WTC11 (cell line): ENCODE data around the gene MAML3. TPM values are rescaled to one million over a fixed set of nuclear protein-coding genes. Genes with fewer than 3 reads are reported as not detected.

ENCODE experiments used
- ATAC-seq: fragments of 200-7000 bp; cut with Tn5 transposase; 2 replicates; pipeline ENCODE4 v1.10.0; 2021; ENCODE audit warnings: mild to moderate bottlenecking, moderate library complexity
- CTCF ChIA-PET: fragments of 300-600 bp; sonication (Branson Sonifier 250); formaldehyde crosslinking; loops from one replicate; lab custom pipeline; 2021; ENCODE audit warnings: antibody characterized with exemption; lab: Charles Lee
- POLR2A ChIA-PET: fragments of 350-600 bp; sonication (Branson Sonifier 250); formaldehyde crosslinking; loops from one replicate; lab custom pipeline; 2021; ENCODE audit warnings: antibody characterized with exemption; lab: Charles Lee
- DNase-seq: peaks from one replicate; pipeline ENCODE4 v3.0.0; 2021; ENCODE audit warnings: low spot score
- H3K27ac Mint-ChIP-seq: 2 replicates; pipeline ENCODE4 v1.8.0; 2021; ENCODE audit warnings: mixed read lengths
- H3K27me3 Mint-ChIP-seq: 2 replicates; pipeline ENCODE4 v1.8.0; 2021; ENCODE audit warnings: low read depth, mild to moderate bottlenecking, moderate library complexity, mixed read lengths
- H3K36me3 Mint-ChIP-seq: 2 replicates; pipeline ENCODE4 v1.8.0; 2021; ENCODE audit warnings: mixed read lengths
- H3K4me1 Mint-ChIP-seq: 2 replicates; pipeline ENCODE4 v1.8.0; 2022; ENCODE audit warnings: mixed read lengths
- H3K4me3 Mint-ChIP-seq: 2 replicates; pipeline ENCODE4 v1.8.0; 2021; ENCODE audit warnings: mild to moderate bottlenecking, moderate library complexity, mixed read lengths
- H3K9me3 Mint-ChIP-seq: 2 replicates; pipeline ENCODE4 v1.8.0; 2021; ENCODE audit warnings: mixed read lengths
- ATF1 ChIP-seq: sonication (generic); formaldehyde crosslinking; IDR thresholded peaks from 2 replicates; pipeline ENCODE4 v1.8.1; 2023; ENCODE audit warnings: mild to moderate bottlenecking, moderate library complexity, missing genetic modification reagents
- CDX4 ChIP-seq: fragments of 250-450 bp; sonication (Bioruptor Pico); IDR thresholded peaks from 2 replicates; pipeline ENCODE4 v1.9.0; 2021; ENCODE audit warnings: moderate library complexity, mild to moderate bottlenecking, inconsistent platforms, borderline replicate concordance
- EMX1 ChIP-seq: fragments of 250-450 bp; sonication (Bioruptor Pico); IDR thresholded peaks from 2 replicates; pipeline ENCODE4 v1.8.0; 2021; ENCODE audit warnings: mild to moderate bottlenecking
- ERG ChIP-seq: fragments of 250-450 bp; sonication (Bioruptor Pico); IDR thresholded peaks from 2 replicates; pipeline ENCODE4 v1.8.0; 2021; ENCODE audit warnings: mild to moderate bottlenecking
- ETV6 ChIP-seq: sonication (generic); formaldehyde crosslinking; IDR thresholded peaks from 2 replicates; pipeline ENCODE4 v1.8.1; 2022; ENCODE audit warnings: mild to moderate bottlenecking, missing genetic modification reagents
- FOXJ3 ChIP-seq: sonication (generic); formaldehyde crosslinking; IDR thresholded peaks from 2 replicates; pipeline ENCODE4 v1.9.0; 2021; ENCODE audit warnings: missing genetic modification reagents, mild to moderate bottlenecking, borderline replicate concordance
- GTF2I ChIP-seq: fragments of 250-450 bp; sonication (Bioruptor Pico); conservative IDR thresholded peaks from 2 replicates; pipeline ENCODE4 v1.4.0; 2021; ENCODE audit warnings: mild to moderate bottlenecking
- HMGXB4 ChIP-seq: sonication (generic); formaldehyde crosslinking; IDR thresholded peaks from 2 replicates; pipeline ENCODE4 v1.8.1; 2023; ENCODE audit warnings: mild to moderate bottlenecking, moderate library complexity, missing genetic modification reagents
- IRF2 ChIP-seq: sonication (generic); formaldehyde crosslinking; IDR thresholded peaks from 2 replicates; pipeline ENCODE4 v1.8.0; 2022; ENCODE audit warnings: low read depth, missing genetic modification reagents, borderline replicate concordance
- JAZF1 ChIP-seq: fragments of 250-450 bp; sonication (Bioruptor Pico); IDR thresholded peaks from 2 replicates; pipeline ENCODE4 v1.9.0; 2021; ENCODE audit warnings: moderate library complexity, mild to moderate bottlenecking, inconsistent platforms
- NFATC4 ChIP-seq: fragments of 250-450 bp; sonication (Bioruptor Pico); IDR thresholded peaks from 2 replicates; pipeline ENCODE4 v1.9.0; 2021; ENCODE audit warnings: mild to moderate bottlenecking
- NR1H2 ChIP-seq: sonication (generic); formaldehyde crosslinking; IDR thresholded peaks from 2 replicates; pipeline ENCODE4 v1.9.0; 2021; ENCODE audit warnings: mild to moderate bottlenecking, moderate library complexity, missing genetic modification reagents
- SMAD3 ChIP-seq: sonication (generic); formaldehyde crosslinking; IDR thresholded peaks from 2 replicates; pipeline ENCODE4 v1.8.0; 2022; ENCODE audit warnings: missing genetic modification reagents, mild to moderate bottlenecking, borderline replicate concordance
- SP1 ChIP-seq: sonication (generic); formaldehyde crosslinking; conservative IDR thresholded peaks from 2 replicates; pipeline ENCODE4 v1.8.1; 2022; ENCODE audit warnings: missing genetic modification reagents
- STAT6 ChIP-seq: sonication (generic); formaldehyde crosslinking; conservative IDR thresholded peaks from 2 replicates; pipeline ENCODE4 v1.8.1; 2023; ENCODE audit warnings: mild to moderate bottlenecking, low read depth, missing genetic modification reagents, moderate library complexity
- TP53 ChIP-seq: sonication (generic); formaldehyde crosslinking; IDR thresholded peaks from 2 replicates; pipeline ENCODE4 v1.8.1; 2023; ENCODE audit warnings: mild to moderate bottlenecking, missing genetic modification reagents
- ZSCAN18 ChIP-seq: fragments of 250-450 bp; sonication (Bioruptor Pico); IDR thresholded peaks from 2 replicates; pipeline ENCODE4 v2.1.2; 2022; ENCODE audit warnings: mild to moderate bottlenecking, moderate library complexity
- total RNA-seq: library from RNA; stranded (reverse); gene quantifications from 3 replicates; pipeline ENCODE4 v1.2.3, GENCODE V29; 2021
- TF ChIP-seq, protein P1 (sequence below): sonication (generic); formaldehyde crosslinking; IDR thresholded peaks from 2 replicates; pipeline ENCODE4 v1.8.1; 2022; ENCODE audit warnings: low read depth, mild to moderate bottlenecking, moderate library complexity, missing genetic modification reagents, borderline replicate concordance
- TF ChIP-seq, protein P2 (sequence below): sonication (generic); formaldehyde crosslinking; IDR thresholded peaks from 2 replicates; pipeline ENCODE4 v1.8.1; 2023; ENCODE audit warnings: mild to moderate bottlenecking, missing genetic modification reagents, moderate library complexity
- TF ChIP-seq, protein P3 (sequence below): sonication (generic); formaldehyde crosslinking; IDR thresholded peaks from 2 replicates; pipeline ENCODE4 v1.8.1; 2022; ENCODE audit warnings: low read depth, missing genetic modification reagents, borderline replicate concordance

MAML3 gene
- total RNA-seq, 1 experiment from 2014 or later: 7.4 TPM

GRCh38 chr4:139694522-139695107 lies 459.4 kb downstream of the MAML3 start (continued):
- TF ChIP-seq CDX4 (no peak), HMGXB4 (no peak), ETV6 (no peak), NFATC4 (no peak), FOXJ3 (CRISPR knock-in tag) (no peak), GTF2I (no peak)
- TF ChIP-seq, protein P1, sequence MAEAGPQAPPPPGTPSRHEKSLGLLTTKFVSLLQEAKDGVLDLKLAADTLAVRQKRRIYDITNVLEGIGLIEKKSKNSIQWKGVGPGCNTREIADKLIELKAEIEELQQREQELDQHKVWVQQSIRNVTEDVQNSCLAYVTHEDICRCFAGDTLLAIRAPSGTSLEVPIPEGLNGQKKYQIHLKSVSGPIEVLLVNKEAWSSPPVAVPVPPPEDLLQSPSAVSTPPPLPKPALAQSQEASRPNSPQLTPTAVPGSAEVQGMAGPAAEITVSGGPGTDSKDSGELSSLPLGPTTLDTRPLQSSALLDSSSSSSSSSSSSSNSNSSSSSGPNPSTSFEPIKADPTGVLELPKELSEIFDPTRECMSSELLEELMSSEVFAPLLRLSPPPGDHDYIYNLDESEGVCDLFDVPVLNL (CRISPR knock-in tag): no peak
- TF ChIP-seq, protein P2, sequence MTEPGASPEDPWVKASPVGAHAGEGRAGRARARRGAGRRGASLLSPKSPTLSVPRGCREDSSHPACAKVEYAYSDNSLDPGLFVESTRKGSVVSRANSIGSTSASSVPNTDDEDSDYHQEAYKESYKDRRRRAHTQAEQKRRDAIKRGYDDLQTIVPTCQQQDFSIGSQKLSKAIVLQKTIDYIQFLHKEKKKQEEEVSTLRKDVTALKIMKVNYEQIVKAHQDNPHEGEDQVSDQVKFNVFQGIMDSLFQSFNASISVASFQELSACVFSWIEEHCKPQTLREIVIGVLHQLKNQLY (CRISPR knock-in tag): no peak

DNA sequence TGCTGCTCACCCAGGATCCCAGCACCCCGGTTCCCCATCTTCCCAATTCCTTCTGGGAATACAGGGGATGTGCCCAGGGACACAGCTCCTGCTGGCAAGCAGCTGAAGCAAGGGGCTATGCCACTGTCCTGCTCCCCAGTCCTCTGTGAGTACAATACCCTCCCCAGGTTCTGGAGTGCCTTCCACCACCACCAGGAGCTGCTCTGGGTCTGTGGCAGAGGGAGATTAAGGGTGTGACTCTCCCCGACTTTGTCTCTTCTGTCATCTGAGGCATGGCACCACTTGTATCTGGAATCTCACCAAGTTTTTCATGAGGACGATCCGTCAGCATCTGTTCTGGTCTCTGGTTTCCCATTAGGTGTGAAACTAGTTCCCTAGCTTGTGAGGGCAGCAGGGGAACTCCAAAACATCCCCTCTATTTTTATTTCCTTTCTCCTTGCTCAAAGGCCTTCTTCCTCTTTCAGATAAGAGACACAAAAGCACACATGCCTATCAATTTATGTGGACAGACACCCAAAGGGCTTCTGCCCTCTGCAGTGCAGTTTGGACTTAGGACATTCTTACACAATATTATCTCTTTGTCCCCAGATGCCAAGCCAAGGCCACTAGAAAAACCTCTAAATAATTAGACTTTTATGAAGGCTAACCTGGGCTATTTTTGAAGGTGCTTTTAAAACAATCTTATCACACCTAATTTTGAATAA lies 461.5 kb downstream of the MAML3 start:
- ChIA-PET CTCF (interaction anchor here (0.7 to 2.4 kb wide), 7 partner anchors 12 to 634 kb away, joined by 3 to 10 read pairs (median 4); partner anchors contain the start of gene MGST2), POLR2A (interaction anchor here (0.7 to 1.0 kb wide), 2 partner anchors 28 to 516 kb away, joined by 3 to 7 read pairs; partner anchors contain the start of gene ELF2)
- DNase-seq (peak; percentile 26), ATAC-seq (peak; percentile 86)
- TF ChIP-seq IRF2 (CRISPR knock-in tag) (no peak), EMX1 (CRISPR knock-in tag) (no peak), SP1 (CRISPR knock-in tag) (no peak)
- no peaks in the 10 kb centered on the region for H3K36me3 Mint-ChIP-seq
- H3K4me1 Mint-ChIP-seq: no peaks in the 10 kb centered on the region
- no peaks in the 10 kb centered on the region for H3K27me3 Mint-ChIP-seq
- H3K4me3 Mint-ChIP-seq: no peak overlapping the region
- no peak overlapping the region for H3K27ac Mint-ChIP-seq
- no peaks in the 10 kb centered on the region for H3K9me3 Mint-ChIP-seq

- Mint-ChIP-seq H3K36me3 (no peaks in the 10 kb centered on the region), H3K9me3 (no peaks in the 10 kb centered on the region), H3K4me1 (no peaks in the 10 kb centered on the region), H3K27me3 (peaks cover 2% of the 10 kb centered on the region; the same call in 1 of the 2 replicates), H3K4me3 (no peak overlapping the region), H3K27ac (no peak overlapping the region)
- CTCF ChIA-PET: interaction anchor here (1.3 to 2.4 kb wide), 2 partner anchors 25 to 71 kb away, joined by 3 to 8 read pairs; partner anchors contain the start of gene MGST2
- POLR2A ChIA-PET: no interaction called here
- ATAC-seq (no peak), DNase-seq (no peak)
- TF ChIP-seq ERG (CRISPR knock-in tag) (no peak), ZSCAN18 (CRISPR knock-in tag) (no peak), STAT6 (CRISPR knock-in tag) (no peak), NR1H2 (CRISPR knock-in tag) (no peak), ATF1 (CRISPR knock-in tag) (no peak), CDX4 (no peak), JAZF1 (no peak), SMAD3 (CRISPR knock-in tag) (no peak), TP53 (CRISPR knock-in tag) (no peak)
- TF ChIP-seq, protein P3, sequence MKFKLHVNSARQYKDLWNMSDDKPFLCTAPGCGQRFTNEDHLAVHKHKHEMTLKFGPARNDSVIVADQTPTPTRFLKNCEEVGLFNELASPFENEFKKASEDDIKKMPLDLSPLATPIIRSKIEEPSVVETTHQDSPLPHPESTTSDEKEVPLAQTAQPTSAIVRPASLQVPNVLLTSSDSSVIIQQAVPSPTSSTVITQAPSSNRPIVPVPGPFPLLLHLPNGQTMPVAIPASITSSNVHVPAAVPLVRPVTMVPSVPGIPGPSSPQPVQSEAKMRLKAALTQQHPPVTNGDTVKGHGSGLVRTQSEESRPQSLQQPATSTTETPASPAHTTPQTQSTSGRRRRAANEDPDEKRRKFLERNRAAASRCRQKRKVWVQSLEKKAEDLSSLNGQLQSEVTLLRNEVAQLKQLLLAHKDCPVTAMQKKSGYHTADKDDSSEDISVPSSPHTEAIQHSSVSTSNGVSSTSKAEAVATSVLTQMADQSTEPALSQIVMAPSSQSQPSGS (CRISPR knock-in tag): no peak
These were observed 463.6 kb downstream of the MAML3 start for GRCh38 chr4:139690419-139690818.
